GM19372 (cell line): Measurements from ENCODE around the gene HSPB1.
"Not testable (repeated sequence)": the region's sequence is repeated elsewhere in the genome, so short reads cannot be mapped to it uniquely, and the experiment has no call there.

Experiments used
- ATAC-seq: cut with Tn5 transposase; IDR thresholded peaks from one replicate; pipeline ENCODE4 v1.9.1; 2021; ENCODE audit warnings: mild to moderate bottlenecking, low read depth, moderate library complexity; ENCODE audit not compliant: unreplicated experiment

HSPB1 gene

GRCh38 chr7:76329479-76329878 is 27.0 kb downstream of the HSPB1 start:
- ATAC-seq: no peak

GRCh38 chr7:76330261-76330660 is 27.8 kb downstream of the HSPB1 start:
- ATAC-seq: no peak

GRCh38 chr7:76330673-76331072 is 28.2 kb downstream of the HSPB1 start:
- no peak for ATAC-seq

GRCh38 chr7:76332078-76332477 is 29.6 kb downstream of the HSPB1 start:
- ATAC-seq: no peak

- ATAC-seq: no peak
These were observed 31.1 kb downstream of the HSPB1 start for GRCh38 chr7:76333511-76334101.

- ATAC-seq: no peak
These were observed 32.0 kb downstream of the HSPB1 start for GRCh38 chr7:76334320-76334967.

GRCh38 chr7:76335417-76335816 is 32.9 kb downstream of the HSPB1 start:
- not testable (repeated sequence) for ATAC-seq

GRCh38 chr7:76336094-76336493 is 33.6 kb downstream of the HSPB1 start:
- no peak for ATAC-seq

GRCh38 chr7:76337147-76337546 is 34.7 kb downstream of the HSPB1 start:
- ATAC-seq: no peak

GRCh38 chr7:76338298-76339084 is 36.0 kb downstream of the HSPB1 start:
- no peak for ATAC-seq

GRCh38 chr7:76340617-76341131 is 38.2 kb downstream of the HSPB1 start:
- ATAC-seq: no peak

GRCh38 chr7:76342222-76342621 is 39.7 kb downstream of the HSPB1 start:
- ATAC-seq: no peak

GRCh38 chr7:76343294-76343930 is 40.9 kb downstream of the HSPB1 start:
- no peak for ATAC-seq

GRCh38 chr7:76343931-76344321 is 41.5 kb downstream of the HSPB1 start:
- no peak for ATAC-seq

GRCh38 chr7:76346097-76346496 is 43.6 kb downstream of the HSPB1 start:
- no peak for ATAC-seq

GRCh38 chr7:76346778-76347177 is 44.3 kb downstream of the HSPB1 start:
- no peak for ATAC-seq

GRCh38 chr7:76347710-76348109 is 45.2 kb downstream of the HSPB1 start:
- ATAC-seq: no peak

GRCh38 chr7:76349313-76349885 is 46.9 kb downstream of the HSPB1 start:
- ATAC-seq: no peak

GRCh38 chr7:76351372-76351771 is 48.9 kb downstream of the HSPB1 start:
- ATAC-seq: no peak

- no peak for ATAC-seq
These were observed 49.7 kb downstream of the HSPB1 start for GRCh38 chr7:76352193-76352592.

- no peak for ATAC-seq
These were observed 51.3 kb downstream of the HSPB1 start for GRCh38 chr7:76353744-76354143.
